BJ (cell line): ENCODE measurements around the gene TRAPPC12. TPM values are rescaled to one million over a fixed set of nuclear protein-coding genes. Genes with fewer than 3 reads are reported as not detected.

Experiments used
- CTCF ChIA-PET: fragments of 350-600 bp; formaldehyde crosslinking; extraction: SDS; loops from one replicate; lab custom pipeline; 2021; ENCODE audit warnings: antibody characterized with exemption, inconsistent platforms; lab: Yijun Ruan, JAX
- POLR2A ChIA-PET: fragments of 300-600 bp; sonication (Branson Sonifier 250); formaldehyde crosslinking; extraction: SDS; loops from one replicate; lab custom pipeline; 2021; ENCODE audit warnings: antibody characterized with exemption; lab: Charles Lee
- DNase-seq: peaks from one replicate; pipeline ENCODE4 v3.0.0-alpha.2; 2011; ENCODE audit warnings: low read depth
- H3K27me3 ChIP-seq: 2 replicates; pipeline ENCODE4 v1.6.0; 2011; ENCODE audit warnings: low read length; ENCODE audit not compliant: control insufficient read depth, insufficient read depth
- H3K36me3 ChIP-seq: 2 replicates; pipeline ENCODE4 v1.5.1; 2011; ENCODE audit warnings: low read length; ENCODE audit not compliant: control insufficient read depth, insufficient read depth
- H3K4me3 ChIP-seq: 2 replicates; pipeline ENCODE4 v1.5.1; 2011; ENCODE audit warnings: low read depth, mild to moderate bottlenecking, control low read depth, low read length
- polyA plus RNA-seq: library from polyadenylated mRNA; depleted of rRNA; stranded (reverse); fragments of >200 nt; gene quantifications from 2 replicates; pipeline ENCODE4 v1.2.3, GENCODE V29; 2011
- TF ChIP-seq, protein P1 (sequence below): IDR thresholded peaks from 2 replicates; pipeline ENCODE4 v1.5.1; 2011; ENCODE audit warnings: low read depth, mild to moderate bottlenecking, control low read depth, inconsistent platforms, low read length, moderate library complexity; ENCODE audit not compliant: insufficient read depth

The TRAPPC12 gene
- polyA plus RNA-seq, 1 experiment = 57.8 TPM

DNA sequence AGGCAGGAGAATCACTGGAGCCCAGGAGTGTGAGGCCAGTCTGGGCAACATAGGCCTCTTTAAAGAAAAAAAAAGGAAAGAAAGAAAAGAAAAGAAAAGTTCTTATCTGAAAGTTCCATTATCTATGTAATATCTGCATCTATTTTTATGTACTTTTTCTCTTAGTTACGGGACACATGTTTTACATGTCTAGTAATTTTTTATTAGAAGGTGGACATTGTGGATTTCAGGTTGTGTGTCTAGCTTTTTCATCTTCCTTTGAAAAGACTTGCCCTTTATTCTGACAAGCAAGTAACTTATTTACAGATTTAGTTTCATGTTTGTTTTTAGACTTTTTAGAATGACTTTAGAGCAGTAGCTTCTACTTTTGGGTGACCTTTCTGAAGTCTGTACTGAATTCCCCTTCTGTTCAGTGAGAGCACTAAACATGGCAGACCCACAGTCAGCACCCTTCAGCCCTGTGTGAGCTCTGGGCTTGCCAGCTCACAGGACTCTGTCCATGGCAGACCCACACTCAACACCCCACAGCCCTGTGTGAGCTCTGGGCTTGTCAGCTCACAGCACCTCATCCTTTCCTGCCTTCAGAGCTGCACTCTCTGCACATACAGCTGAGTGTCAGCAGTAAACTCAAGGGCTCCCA lies 17.5 kb downstream of the TRAPPC12 start:
- H3K4me3 ChIP-seq = no peak overlapping the region
- H3K36me3 ChIP-seq = peaks cover 18% of the 10 kb centered on the region
- POLR2A ChIA-PET = no interaction called here
- no peaks in the 10 kb centered on the region for H3K27me3 ChIP-seq
- TF ChIP-seq, protein P1, sequence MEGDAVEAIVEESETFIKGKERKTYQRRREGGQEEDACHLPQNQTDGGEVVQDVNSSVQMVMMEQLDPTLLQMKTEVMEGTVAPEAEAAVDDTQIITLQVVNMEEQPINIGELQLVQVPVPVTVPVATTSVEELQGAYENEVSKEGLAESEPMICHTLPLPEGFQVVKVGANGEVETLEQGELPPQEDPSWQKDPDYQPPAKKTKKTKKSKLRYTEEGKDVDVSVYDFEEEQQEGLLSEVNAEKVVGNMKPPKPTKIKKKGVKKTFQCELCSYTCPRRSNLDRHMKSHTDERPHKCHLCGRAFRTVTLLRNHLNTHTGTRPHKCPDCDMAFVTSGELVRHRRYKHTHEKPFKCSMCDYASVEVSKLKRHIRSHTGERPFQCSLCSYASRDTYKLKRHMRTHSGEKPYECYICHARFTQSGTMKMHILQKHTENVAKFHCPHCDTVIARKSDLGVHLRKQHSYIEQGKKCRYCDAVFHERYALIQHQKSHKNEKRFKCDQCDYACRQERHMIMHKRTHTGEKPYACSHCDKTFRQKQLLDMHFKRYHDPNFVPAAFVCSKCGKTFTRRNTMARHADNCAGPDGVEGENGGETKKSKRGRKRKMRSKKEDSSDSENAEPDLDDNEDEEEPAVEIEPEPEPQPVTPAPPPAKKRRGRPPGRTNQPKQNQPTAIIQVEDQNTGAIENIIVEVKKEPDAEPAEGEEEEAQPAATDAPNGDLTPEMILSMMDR = no peak
- CTCF ChIA-PET = interaction anchor here (1.4 to 6.6 kb wide), 2 partner anchors 15 to 26 kb away, joined by 3 to 30 read pairs; no protein-coding TSS in a partner anchor
- no peak for DNase-seq

DNA sequence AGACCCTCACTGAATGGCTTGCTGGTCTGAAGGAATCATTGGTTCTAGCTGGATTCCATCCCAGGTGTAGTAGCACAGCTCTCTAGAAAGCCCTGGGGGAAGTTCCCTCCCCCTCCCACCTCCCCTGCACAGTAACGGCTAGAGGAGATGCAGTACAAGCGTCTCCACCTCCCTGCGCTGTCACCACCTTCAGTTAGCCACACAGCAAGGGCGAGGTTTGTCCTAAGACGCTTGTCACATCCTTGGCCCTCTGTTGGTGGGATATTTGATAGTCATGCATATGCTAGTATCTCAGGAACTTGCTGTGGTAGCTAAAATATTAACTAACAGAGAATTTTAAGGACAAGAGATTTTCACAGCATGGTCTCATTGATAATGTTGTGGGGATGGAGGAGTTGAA lies 19.4 kb downstream of the TRAPPC12 start:
- H3K4me3 ChIP-seq = no peak overlapping the region
- no peaks in the 10 kb centered on the region for H3K27me3 ChIP-seq
- H3K36me3 ChIP-seq = peaks cover 17% of the 10 kb centered on the region
- CTCF ChIA-PET = interaction anchor here (0.7 to 6.6 kb wide), 3 partner anchors 12 to 64 kb away, joined by 3 to 30 read pairs (median 3); no protein-coding TSS in a partner anchor
- no peak for DNase-seq
- TF ChIP-seq, protein P1 = no peak
- POLR2A ChIA-PET = no interaction called here

DNA sequence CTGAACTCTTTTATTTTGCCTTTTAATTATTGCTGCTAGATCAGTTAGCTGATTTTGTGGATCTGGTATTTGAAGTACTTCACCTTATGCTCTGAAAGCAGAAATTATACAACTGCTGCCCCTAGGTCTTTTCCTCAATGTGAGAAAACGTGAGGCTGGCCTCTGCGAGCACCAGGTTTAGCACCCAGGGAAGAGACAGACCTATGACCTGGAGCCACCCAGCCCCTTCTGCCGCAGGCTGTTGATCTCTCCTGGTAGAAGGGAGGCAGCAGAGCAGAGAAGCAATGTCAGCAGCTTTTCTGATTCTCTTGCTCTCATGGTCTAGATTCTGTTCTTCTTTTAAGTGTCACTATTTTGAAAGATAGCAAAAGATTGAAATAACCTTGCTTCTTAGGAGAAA lies 19.9 kb downstream of the TRAPPC12 start:
- POLR2A ChIA-PET = no interaction called here
- TF ChIP-seq, protein P1 = no peak

DNA sequence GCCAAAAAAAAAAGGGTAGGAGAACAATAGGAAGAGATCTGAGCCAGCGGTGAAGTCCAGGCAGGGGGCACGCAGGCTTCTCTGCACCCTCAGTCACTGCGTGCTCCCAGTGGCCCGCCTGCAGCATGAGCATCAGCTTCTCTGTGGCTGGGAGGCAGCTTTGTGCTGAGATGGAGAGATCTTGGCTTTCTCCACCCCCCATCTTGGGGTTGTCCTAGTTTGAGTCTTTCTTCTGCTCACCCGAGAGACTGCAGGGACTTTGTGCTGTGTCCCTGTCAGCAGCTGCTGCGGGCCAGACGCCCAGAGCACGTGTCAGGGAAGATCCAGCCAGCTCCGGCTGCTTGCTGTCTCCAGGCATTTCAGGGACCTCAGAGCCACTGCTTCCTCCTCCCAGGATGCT lies 20.3 kb downstream of the TRAPPC12 start:
- no peak overlapping the region for H3K4me3 ChIP-seq
- H3K27me3 ChIP-seq = no peaks in the 10 kb centered on the region
- TF ChIP-seq, protein P1 = no peak
- CTCF ChIA-PET = interaction anchor here (1.4 to 6.6 kb wide), 2 partner anchors 13 to 23 kb away, joined by 3 to 30 read pairs; no protein-coding TSS in a partner anchor
- DNase-seq = no peak
- POLR2A ChIA-PET = no interaction called here
- H3K36me3 ChIP-seq = peaks cover 17% of the 10 kb centered on the region

More for the DNA sequence above, 19.9 kb downstream of the TRAPPC12 start:
- CTCF ChIA-PET = interaction anchor here (0.7 to 6.6 kb wide), 3 partner anchors 12 to 64 kb away, joined by 3 to 30 read pairs (median 3); no protein-coding TSS in a partner anchor
- Histone ChIP-seq H3K27me3 (no peaks in the 10 kb centered on the region), H3K4me3 (no peak overlapping the region), H3K36me3 (peaks cover 17% of the 10 kb centered on the region)
- DNase-seq = no peak

DNA sequence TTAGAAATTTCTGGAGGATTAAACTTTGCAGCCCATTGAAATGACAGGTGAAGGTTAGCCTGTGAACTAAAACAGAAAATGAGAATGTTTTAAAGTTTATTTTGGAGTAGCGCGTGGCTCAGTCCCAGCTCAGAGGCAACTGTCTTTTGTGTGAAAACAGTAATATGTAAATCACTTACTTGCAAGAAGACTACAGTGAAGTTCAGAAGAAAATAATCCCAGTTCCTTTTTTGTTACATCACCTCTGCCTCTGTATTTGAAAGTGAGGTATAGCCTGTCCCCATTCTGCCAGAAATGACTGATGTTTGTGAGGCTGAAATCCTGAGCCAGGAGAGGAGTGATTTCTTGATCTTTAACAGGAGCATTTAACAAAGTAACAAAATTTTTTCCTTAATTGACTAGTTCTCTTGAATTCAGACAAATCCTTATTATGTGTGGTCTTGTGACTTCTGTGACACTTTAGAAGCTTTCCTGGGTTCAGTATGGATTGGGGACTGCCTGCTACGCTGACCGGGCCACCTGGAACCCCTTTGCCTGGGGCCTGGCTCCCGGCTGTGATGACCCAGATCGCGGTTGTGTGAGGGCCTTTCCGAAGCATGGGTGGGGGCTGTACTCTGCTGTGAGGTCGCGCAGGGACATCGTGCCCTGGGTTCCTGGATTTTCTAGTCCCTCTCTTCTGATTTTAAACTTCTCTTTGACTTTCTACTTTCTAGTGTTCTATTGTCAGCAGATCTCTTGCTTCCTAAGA lies 24.3 kb downstream of the TRAPPC12 start:
- TF ChIP-seq, protein P1 = no peak
- ChIA-PET CTCF (no interaction called here), POLR2A (no interaction called here)

More for the DNA sequence above, 24.3 kb downstream of the TRAPPC12 start:
- no peak overlapping the region for H3K4me3 ChIP-seq
- no peaks in the 10 kb centered on the region for H3K27me3 ChIP-seq
- DNase-seq = no peak
- peaks cover 16% of the 10 kb centered on the region for H3K36me3 ChIP-seq
